KMS-11 (cell line): ENCODE measurements around the gene PHACTR1.

Experiments
- H2AFZ ChIP-seq: fragments of 200-600 bp; sonication (generic); 2 replicates; pipeline ENCODE4 v1.6.1; 2016; ENCODE audit warnings: antibody characterized with exemption, mixed run types, low read depth
- H3K27ac ChIP-seq: fragments of 200-600 bp; sonication (generic); 2 replicates; pipeline ENCODE4 v1.6.1; 2016; ENCODE audit warnings: mild to moderate bottlenecking, mixed run types
- H3K27me3 ChIP-seq: fragments of 200-600 bp; sonication (generic); 2 replicates; pipeline ENCODE4 v1.6.1; 2017; ENCODE audit warnings: mild to moderate bottlenecking, low read depth, mixed run types, moderate library complexity; ENCODE audit not compliant: insufficient read depth
- H3K36me3 ChIP-seq: fragments of 200-600 bp; sonication (generic); 2 replicates; pipeline ENCODE4 v1.6.1; 2017; ENCODE audit warnings: mild to moderate bottlenecking, mixed run types; ENCODE audit not compliant: insufficient read depth
- H3K4me1 ChIP-seq: fragments of 200-600 bp; sonication (generic); 2 replicates; pipeline ENCODE4 v1.6.1; 2016; ENCODE audit warnings: mild to moderate bottlenecking, low read depth, mixed run types; ENCODE audit not compliant: poor library complexity, severe bottlenecking
- H3K4me2 ChIP-seq: fragments of 200-600 bp; sonication (generic); 2 replicates; pipeline ENCODE4 v1.7.0; 2016; ENCODE audit warnings: mild to moderate bottlenecking, mixed run types
- H3K4me3 ChIP-seq: fragments of 200-600 bp; sonication (generic); IDR thresholded peaks from 2 replicates; pipeline ENCODE4 v1.6.1; 2017; ENCODE audit warnings: low read depth, low read length, mixed read lengths; ENCODE audit not compliant: insufficient read depth
- H3K79me2 ChIP-seq: fragments of 200-600 bp; sonication (generic); 2 replicates; pipeline ENCODE4 v1.6.1; 2016; ENCODE audit warnings: low read depth, mixed run types; ENCODE audit not compliant: insufficient read depth
- H3K9ac ChIP-seq: fragments of 200-600 bp; sonication (generic); 2 replicates; pipeline ENCODE4 v1.6.1; 2016; ENCODE audit warnings: mild to moderate bottlenecking, mixed run types
- H4K20me1 ChIP-seq: fragments of 200-600 bp; sonication (generic); 2 replicates; pipeline ENCODE4 v1.6.1; 2016; ENCODE audit warnings: mild to moderate bottlenecking, mixed run types; ENCODE audit not compliant: insufficient read depth
- TF ChIP-seq, protein P1 (sequence below): fragments of 200-600 bp; sonication (generic); conservative IDR thresholded peaks from 2 replicates; pipeline ENCODE4 v1.6.1; 2017; ENCODE audit warnings: low read depth, mild to moderate bottlenecking, antibody characterized with exemption, low read length, moderate library complexity, mixed read lengths

PHACTR1 gene

DNA sequence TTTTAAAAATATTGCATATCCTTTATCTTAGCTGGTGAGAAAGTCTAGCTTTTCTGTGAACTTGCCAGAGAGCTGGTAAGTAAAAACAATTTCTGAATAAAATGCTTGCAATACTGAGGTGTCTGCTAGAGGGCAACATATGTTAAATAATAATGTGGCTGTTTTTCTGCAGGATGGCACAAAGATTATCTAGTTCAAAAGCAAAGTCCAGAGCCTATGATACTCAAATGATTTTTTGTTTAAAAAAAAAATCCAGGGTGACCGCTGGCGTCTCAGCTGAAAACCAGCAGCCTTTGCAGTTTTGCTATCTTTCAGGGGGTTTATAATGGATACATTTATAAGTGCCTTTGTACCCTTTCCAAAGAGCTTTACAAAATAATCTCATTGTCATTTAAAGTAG, 194.9 kb downstream of the PHACTR1 start:
- no peaks in the 10 kb centered on the region for H4K20me1 ChIP-seq
- no peak overlapping the region for H3K4me3 ChIP-seq
- no peaks in the 10 kb centered on the region for H3K27me3 ChIP-seq
- no peak overlapping the region for H2AFZ ChIP-seq
- no peak overlapping the region for H3K9ac ChIP-seq
- H3K36me3 ChIP-seq: no peaks in the 10 kb centered on the region
- H3K4me2 ChIP-seq: no peak overlapping the region
- TF ChIP-seq, protein P1, sequence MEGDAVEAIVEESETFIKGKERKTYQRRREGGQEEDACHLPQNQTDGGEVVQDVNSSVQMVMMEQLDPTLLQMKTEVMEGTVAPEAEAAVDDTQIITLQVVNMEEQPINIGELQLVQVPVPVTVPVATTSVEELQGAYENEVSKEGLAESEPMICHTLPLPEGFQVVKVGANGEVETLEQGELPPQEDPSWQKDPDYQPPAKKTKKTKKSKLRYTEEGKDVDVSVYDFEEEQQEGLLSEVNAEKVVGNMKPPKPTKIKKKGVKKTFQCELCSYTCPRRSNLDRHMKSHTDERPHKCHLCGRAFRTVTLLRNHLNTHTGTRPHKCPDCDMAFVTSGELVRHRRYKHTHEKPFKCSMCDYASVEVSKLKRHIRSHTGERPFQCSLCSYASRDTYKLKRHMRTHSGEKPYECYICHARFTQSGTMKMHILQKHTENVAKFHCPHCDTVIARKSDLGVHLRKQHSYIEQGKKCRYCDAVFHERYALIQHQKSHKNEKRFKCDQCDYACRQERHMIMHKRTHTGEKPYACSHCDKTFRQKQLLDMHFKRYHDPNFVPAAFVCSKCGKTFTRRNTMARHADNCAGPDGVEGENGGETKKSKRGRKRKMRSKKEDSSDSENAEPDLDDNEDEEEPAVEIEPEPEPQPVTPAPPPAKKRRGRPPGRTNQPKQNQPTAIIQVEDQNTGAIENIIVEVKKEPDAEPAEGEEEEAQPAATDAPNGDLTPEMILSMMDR: peak; percentile 67
- no peak overlapping the region for H3K27ac ChIP-seq
- no peaks in the 10 kb centered on the region for H3K4me1 ChIP-seq
- no peaks in the 10 kb centered on the region for H3K79me2 ChIP-seq

DNA sequence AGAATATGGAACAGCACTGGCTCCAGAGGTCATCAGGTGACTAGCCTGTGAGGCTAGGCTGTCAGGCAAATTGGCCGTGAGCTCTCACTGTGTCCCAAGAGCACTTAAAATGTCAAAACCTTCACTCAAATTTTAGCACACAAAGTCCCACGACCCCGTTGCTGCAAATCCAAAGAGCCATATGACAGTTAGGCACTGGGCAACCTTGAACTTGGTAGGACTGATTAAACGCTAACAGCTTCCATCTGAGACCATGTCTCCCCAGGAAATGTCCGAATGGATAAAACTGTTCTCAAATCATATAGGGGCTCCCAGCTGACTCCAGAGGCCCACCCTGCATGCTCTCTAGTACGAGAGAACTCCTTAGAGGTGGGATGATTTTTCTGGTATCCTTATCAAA, 196.6 kb downstream of the PHACTR1 start:
- no peaks in the 10 kb centered on the region for H3K79me2 ChIP-seq
- no peak overlapping the region for H3K4me2 ChIP-seq
- no peaks in the 10 kb centered on the region for H3K27me3 ChIP-seq
- no peak overlapping the region for H3K27ac ChIP-seq
- no peaks in the 10 kb centered on the region for H4K20me1 ChIP-seq
- TF ChIP-seq, protein P1: no peak
- H3K4me1 ChIP-seq: no peaks in the 10 kb centered on the region
- no peak overlapping the region for H3K4me3 ChIP-seq
- H3K9ac ChIP-seq: no peak overlapping the region
- no peaks in the 10 kb centered on the region for H3K36me3 ChIP-seq
- H2AFZ ChIP-seq: no peak overlapping the region

DNA sequence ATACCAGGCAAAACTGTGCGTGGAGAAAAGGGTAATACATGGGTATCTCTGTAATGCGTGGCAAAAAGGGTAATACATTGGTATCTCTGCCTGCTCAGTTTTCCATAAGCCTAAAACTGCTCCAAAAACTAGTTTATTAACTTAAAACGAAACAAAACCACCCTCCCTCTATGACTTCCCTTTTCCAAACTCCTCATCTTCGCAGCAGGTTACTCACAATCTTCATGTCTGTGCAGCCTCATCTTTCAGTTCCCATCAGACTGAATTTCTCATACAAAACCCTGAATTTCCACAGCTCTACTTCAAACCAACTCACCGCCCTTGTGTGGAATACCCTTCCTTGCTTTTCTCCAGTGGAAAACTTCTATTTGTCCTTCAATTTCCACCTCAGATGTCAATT, 199.4 kb downstream of the PHACTR1 start:
- TF ChIP-seq, protein P1: no peak
- Histone ChIP-seq H3K79me2 (no peaks in the 10 kb centered on the region), H3K27me3 (no peaks in the 10 kb centered on the region), H3K4me3 (no peak overlapping the region), H4K20me1 (no peaks in the 10 kb centered on the region), H3K27ac (no peak overlapping the region), H2AFZ (no peak overlapping the region), H3K36me3 (no peaks in the 10 kb centered on the region), H3K4me2 (no peak overlapping the region), H3K4me1 (no peaks in the 10 kb centered on the region), H3K9ac (no peak overlapping the region)

DNA sequence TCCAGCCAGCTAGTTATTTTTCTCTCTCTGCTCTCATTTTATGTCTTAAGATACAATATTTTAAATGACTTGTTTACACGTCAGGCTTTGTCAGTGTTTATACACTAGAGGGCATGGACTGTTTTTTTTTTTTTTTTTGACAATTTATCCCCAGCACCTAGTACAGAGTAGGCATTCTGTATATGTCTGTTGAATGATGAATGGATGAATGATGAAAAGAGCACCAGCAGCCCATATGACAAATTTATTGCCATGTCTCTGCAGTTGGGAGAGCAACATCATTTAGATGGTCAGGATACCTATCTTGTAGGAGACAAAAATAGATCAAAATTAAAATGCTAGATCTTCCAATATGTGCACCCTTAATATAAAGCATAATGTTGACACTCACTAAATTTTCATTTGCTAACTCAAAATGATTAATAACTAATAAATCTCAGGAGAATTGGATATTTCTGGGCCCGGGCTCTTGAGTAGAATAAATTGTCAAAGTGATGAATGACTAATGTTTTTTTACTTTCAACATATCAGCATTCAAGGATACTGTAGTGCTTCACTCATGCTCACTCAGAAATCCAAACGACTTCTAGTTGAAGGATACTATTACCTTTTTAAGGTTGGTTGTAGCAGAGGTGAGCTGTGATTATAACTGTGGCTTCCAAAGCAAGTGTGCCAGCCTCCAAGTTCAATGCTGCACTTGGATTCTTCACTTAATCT, 200.0 kb downstream of the PHACTR1 start:
- Histone ChIP-seq H3K4me1 (no peaks in the 10 kb centered on the region), H3K4me2 (no peak overlapping the region), H3K9ac (no peak overlapping the region)

More for the DNA sequence above, 200.0 kb downstream of the PHACTR1 start:
- no peaks in the 10 kb centered on the region for H3K27me3 ChIP-seq
- H3K4me3 ChIP-seq: no peak overlapping the region
- H3K79me2 ChIP-seq: no peaks in the 10 kb centered on the region
- TF ChIP-seq, protein P1: no peak
- H3K36me3 ChIP-seq: no peaks in the 10 kb centered on the region
- H3K27ac ChIP-seq: no peak overlapping the region
- H4K20me1 ChIP-seq: no peaks in the 10 kb centered on the region
- no peak overlapping the region for H2AFZ ChIP-seq
